22Rv1 (cell line): Measurements from ENCODE around the gene C1orf167.

Experiments
- H3K27ac ChIP-seq: fragments of 450-650 bp; 2 replicates; pipeline ENCODE4 v1.5.1; 2017
- CTCF ChIP-seq: fragments of 450-650 bp; IDR thresholded peaks from 2 replicates; pipeline ENCODE4 v1.5.1; 2017; ENCODE audit warnings: mild to moderate bottlenecking
- ZFX ChIP-seq: fragments of 450-650 bp; IDR thresholded peaks from 2 replicates; pipeline ENCODE4 v1.6.1; 2017; ENCODE audit warnings: antibody characterized with exemption, borderline replicate concordance

The C1orf167 gene

GRCh38 chr1:11793819-11794218, 31.8 kb downstream of the C1orf167 start:
- TF ChIP-seq ZFX (no peak), CTCF (no peak)

GRCh38 chr1:11794446-11795237, 32.6 kb downstream of the C1orf167 start:
- TF ChIP-seq ZFX = no peak
- H3K27ac ChIP-seq = no peak overlapping the region

More at GRCh38 chr1:11793819-11794218, 31.8 kb downstream of the C1orf167 start:
- no peak overlapping the region for H3K27ac ChIP-seq

- H3K27ac ChIP-seq = no peak overlapping the region
- TF ChIP-seq ZFX = no peak
- TF ChIP-seq CTCF = no peak
Measured at GRCh38 chr1:11795238-11795890, 33.4 kb downstream of the C1orf167 start.

GRCh38 chr1:11796036-11796828, 34.2 kb downstream of the C1orf167 start:
- no peak overlapping the region for H3K27ac ChIP-seq
- TF ChIP-seq CTCF = no peak
- no peak for TF ChIP-seq ZFX

- H3K27ac ChIP-seq = no peak overlapping the region
- TF ChIP-seq CTCF = no peak
- no peak for TF ChIP-seq ZFX
Measured at GRCh38 chr1:11797525-11798216, 35.7 kb downstream of the C1orf167 start.

- no peak overlapping the region for H3K27ac ChIP-seq
- no peak for TF ChIP-seq CTCF
- no peak for TF ChIP-seq ZFX
Measured at GRCh38 chr1:11799099-11799498, 37.1 kb downstream of the C1orf167 start.

- no peak overlapping the region for H3K27ac ChIP-seq
Measured at GRCh38 chr1:11799896-11800295, 37.9 kb downstream of the C1orf167 start.

More at GRCh38 chr1:11799896-11800295, 37.9 kb downstream of the C1orf167 start:
- no peak for TF ChIP-seq CTCF
- TF ChIP-seq ZFX = no peak
